GM10248 (cell line): ENCODE results near the gene TRIM65.
"Not testable (repeated sequence)": the region's sequence is repeated elsewhere in the genome, so short reads cannot be mapped to it uniquely, and the experiment has no call there.

Source experiments
- CTCF ChIA-PET: fragments of 300-600 bp; sonication (Branson Sonifier 250); formaldehyde crosslinking; extraction: SDS; loops from one replicate; lab custom pipeline; 2021; ENCODE audit warnings: antibody characterized with exemption; lab: Yijun Ruan, JAX
- POLR2A ChIA-PET: fragments of 350-650 bp; sonication (Branson Sonifier 250); formaldehyde crosslinking; extraction: SDS; loops from one replicate; lab custom pipeline; 2020; ENCODE audit warnings: antibody characterized with exemption; lab: Yijun Ruan, JAX
- DNase-seq: peaks from one replicate; pipeline ENCODE4 v3.0.0; 2012; ENCODE audit errors: extremely low spot score
- CTCF ChIP-seq: IDR thresholded peaks from 2 replicates; pipeline ENCODE4 v1.5.1; 2012; ENCODE audit warnings: mild to moderate bottlenecking, low read depth; ENCODE audit errors: extremely low read depth, missing control alignments, control extremely low read depth

The TRIM65 gene

GRCh38 chr17:75891605-75892555 is 4.9 kb downstream of the TRIM65 start:
- ChIA-PET CTCF (interaction anchor here (1.5 kb wide), 1 partner anchor 138 kb away, joined by 4 read pairs; no protein-coding TSS in a partner anchor), POLR2A (no interaction called here)
- no peak for DNase-seq
- TF ChIP-seq CTCF = no peak

- ChIA-PET POLR2A (no interaction called here), CTCF (no interaction called here)
- TF ChIP-seq CTCF = no peak
- DNase-seq = no peak
These were observed 5.6 kb downstream of the TRIM65 start for GRCh38 chr17:75891022-75891604.

- DNase-seq = no peak
- ChIA-PET CTCF (interaction anchor here (1.0 kb wide), 1 partner anchor 28 kb away, joined by 3 read pairs; no protein-coding TSS in a partner anchor), POLR2A (interaction anchor here (0.7 kb wide), 2 partner anchors 279 to 288 kb away, joined by 3 to 7 read pairs; no protein-coding TSS in a partner anchor)
- TF ChIP-seq CTCF = no peak
These were observed 7.3 kb downstream of the TRIM65 start for GRCh38 chr17:75889454-75889853.

GRCh38 chr17:75888484-75888883 is 8.3 kb downstream of the TRIM65 start:
- POLR2A ChIA-PET = no interaction called here

GRCh38 chr17:75885860-75886259 is 10.9 kb downstream of the TRIM65 start:
- ChIA-PET CTCF (interaction anchor here (1.6 to 3.4 kb wide), 2 partner anchors 10 to 12 kb away, joined by 5 to 14 read pairs; partner anchors contain the start of gene TRIM65), POLR2A (interaction anchor here (0.6 kb wide), 1 partner anchor 11 kb away, joined by 4 read pairs; the partner anchor contains the start of gene TRIM65)
- not testable (repeated sequence) for DNase-seq

More at GRCh38 chr17:75888484-75888883, 8.3 kb downstream of the TRIM65 start:
- CTCF ChIA-PET = interaction anchor here (1.0 to 3.4 kb wide), 6 partner anchors 7 to 27 kb away, joined by 3 to 14 read pairs (median 4); partner anchors contain the start of gene TRIM65
- DNase-seq = no peak
- no peak for TF ChIP-seq CTCF

- ChIA-PET CTCF (interaction anchor here (3.4 kb wide), 1 partner anchor 10 kb away, joined by 14 read pairs; the partner anchor contains the start of gene TRIM65), POLR2A (no interaction called here)
- DNase-seq = no peak
- no peak for TF ChIP-seq CTCF
These were observed 11.3 kb downstream of the TRIM65 start for GRCh38 chr17:75885431-75885830.
